CD4-positive, alpha-beta T cell treated with Interferon alpha-2 for 1 hour (primary cell): ENCODE data around the gene CCT6A.
"Not testable (repeated sequence)": the region's sequence is repeated elsewhere in the genome, so short reads cannot be mapped to it uniquely, and the experiment has no call there.

ENCODE experiments used
- DNase-seq, 2 donors: peaks; one replicate each; pipeline ENCODE4 v3.0.0-alpha.2; 2020 to 2022

The CCT6A gene

DNA sequence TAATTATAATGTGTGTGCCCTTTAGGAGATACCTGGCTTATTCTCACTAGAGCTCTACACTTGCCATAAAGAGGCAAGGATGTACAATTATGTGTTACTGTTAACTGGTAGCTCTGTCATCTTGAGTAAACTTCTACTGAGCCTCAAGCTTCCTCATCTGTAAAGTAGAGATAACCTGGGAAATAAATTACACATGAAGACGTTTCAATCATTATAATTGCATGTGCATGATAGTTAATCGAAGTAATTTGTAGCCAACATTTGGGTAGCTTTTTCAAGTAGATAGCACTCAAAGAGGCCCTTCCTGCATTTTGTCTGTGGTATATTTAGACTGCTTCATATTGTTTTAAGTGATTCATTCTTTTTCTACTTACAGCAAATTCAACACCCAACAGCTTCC, 2.4 kb downstream of the CCT6A start:
- no peak for DNase-seq

DNA sequence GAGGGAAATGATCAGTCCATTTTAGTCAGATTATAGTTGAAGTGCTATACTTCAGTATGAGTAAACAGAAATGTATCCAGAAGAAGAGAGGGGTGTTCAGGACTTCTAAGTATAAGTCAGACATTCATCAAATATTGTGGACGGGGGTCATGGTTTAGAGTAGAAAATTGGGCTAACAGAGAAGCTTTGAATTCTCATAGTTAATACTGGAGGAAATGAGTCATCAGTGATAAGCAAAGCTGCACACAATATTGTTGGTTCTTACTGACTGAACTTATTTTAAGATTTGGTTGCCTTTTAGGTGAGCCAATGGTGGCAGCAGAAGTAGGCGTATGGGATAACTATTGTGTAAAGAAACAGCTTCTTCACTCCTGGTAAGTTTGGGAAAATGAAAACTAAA, 10.8 kb downstream of the CCT6A start:
- no peak for DNase-seq

DNA sequence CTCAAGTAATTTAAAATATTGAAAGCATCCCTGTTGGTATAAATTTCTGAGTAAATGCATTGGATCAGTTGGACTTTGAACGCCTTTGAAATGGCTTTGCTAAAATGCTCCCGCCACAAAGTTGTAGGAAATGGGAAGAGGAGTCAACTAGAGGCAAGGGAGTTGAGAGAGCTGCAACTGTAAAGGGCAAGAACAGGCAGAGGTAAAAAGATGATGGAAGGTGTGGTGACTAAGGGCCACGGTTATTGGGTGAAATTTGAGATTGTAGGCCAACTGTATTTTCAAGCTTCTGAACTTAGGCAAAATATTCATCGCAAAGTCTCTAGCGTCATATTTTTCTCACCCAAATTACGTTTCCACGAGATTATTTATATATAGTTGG, 11.9 kb downstream of the CCT6A start:
- no peak for DNase-seq

DNA sequence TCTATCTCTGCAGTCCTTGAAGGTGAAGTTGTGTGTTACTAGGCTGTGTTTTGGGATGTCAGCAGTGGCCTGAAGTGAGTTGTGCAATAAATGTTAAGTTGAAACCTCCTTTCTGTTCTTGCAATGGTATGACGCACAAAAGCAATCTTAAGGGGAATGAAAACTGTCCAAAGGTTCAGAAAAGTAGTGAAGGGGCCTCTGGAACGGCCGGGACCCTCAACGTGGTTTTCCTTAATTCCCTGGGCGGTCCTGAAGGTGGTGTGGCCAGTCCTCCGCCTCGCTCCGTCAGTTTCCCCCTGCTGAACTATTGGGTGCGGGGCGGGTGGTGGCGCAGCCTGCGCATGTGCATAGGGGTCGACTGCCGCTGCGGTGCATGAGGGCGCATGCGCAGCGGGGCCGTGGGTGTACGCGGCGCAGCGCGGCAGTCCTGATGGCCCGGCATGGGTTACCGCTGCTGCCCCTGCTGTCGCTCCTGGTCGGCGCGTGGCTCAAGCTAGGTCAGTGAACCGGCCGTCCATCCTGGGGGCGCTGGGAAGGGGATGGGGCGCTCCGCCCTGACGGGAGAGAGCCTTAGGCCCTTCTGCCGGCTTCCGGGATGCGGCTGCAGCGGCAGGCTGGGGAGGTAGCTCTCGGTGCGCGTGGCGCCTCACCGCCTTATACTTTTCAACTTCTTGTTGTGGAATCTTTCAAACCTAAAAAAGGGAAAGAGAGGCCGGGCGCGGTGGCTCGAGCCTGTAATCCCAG, 12.5 kb downstream of the CCT6A start, which contains the start of gene SUMF2:
Gene SUMF2, plus strand, starts transcription at position 405 of the 744 bp plus-strand sequence. Its CDS starts 26 bp downstream, at position 431.
- DNase-seq: peak; percentile 88 to 90

DNA sequence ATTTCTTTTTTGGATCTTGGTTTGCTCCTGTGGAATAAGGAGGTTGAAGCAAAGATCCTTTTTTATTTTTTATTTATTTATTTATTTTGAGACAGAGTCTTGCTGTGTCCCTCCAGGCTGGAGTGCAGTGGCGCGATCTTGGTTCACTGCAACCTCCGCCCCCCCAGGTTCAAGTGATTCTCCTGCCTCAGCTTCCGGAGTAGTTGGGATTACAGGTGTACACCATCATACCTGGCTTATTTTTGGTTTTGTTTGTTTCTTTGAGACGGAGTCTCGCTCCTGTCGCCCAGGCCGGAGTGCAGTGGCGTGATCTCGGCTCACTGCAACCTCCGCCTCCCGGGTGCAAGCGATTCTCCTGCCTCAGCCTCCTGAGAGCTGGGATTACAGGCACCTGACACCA, 14.8 kb downstream of the CCT6A start:
- not testable (repeated sequence) for DNase-seq

DNA sequence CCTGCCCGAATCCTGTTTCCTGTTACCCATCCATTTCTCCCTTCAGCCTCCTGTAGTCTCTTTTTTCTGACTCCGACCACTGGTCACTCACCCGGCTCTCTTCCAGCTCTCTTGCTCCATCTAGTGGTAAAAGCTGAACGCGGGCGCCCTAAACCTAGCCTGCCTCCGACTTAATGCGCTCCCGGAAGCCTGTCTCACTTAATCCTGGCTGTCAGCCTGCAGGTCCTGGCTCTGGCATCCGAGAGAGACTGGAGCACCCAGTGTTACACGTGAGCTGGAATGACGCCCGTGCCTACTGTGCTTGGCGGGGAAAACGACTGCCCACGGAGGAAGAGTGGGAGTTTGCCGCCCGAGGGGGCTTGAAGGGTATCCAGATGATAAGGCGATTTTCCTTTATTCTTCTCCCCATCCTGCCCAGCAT, 22.8 kb downstream of the CCT6A start:
- peak; percentile 66 to 78 for DNase-seq

DNA sequence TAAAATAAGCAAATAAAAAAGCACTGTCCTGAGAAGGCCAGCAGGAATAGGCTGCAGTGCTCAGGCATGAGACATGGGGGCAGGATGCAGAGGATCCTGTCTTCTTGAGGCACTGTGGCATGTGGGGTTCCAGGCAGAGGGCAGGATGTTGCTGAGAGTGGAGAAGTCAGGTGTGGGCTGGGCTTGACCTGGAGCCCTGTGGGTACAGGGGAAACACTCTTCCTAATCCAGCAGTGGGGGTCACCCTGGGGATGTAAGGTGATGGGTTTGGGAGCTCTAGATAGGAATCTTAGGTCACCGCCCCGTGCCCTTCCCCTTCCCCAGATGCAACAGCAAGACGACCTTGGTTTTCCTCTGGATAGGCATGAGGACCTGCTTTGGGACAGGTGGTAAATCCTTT, 26.1 kb downstream of the CCT6A start:
- DNase-seq: no peak

DNA sequence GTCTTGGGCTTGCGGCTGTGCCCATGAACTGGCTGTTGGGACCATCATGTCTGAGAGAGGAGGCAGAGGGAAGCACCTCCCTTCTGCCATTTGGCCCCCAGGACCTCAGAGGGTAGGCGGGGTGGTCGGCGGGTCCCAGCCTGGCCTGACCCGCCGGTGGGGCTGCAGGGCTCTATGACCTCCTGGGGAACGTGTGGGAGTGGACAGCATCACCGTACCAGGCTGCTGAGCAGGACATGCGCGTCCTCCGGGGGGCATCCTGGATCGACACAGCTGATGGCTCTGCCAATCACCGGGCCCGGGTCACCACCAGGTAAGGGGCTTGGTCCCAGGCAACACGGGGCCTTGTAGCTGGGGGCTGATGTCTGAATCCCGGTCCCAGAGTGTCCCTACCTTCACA, 26.6 kb downstream of the CCT6A start:
- DNase-seq: no peak

DNA sequence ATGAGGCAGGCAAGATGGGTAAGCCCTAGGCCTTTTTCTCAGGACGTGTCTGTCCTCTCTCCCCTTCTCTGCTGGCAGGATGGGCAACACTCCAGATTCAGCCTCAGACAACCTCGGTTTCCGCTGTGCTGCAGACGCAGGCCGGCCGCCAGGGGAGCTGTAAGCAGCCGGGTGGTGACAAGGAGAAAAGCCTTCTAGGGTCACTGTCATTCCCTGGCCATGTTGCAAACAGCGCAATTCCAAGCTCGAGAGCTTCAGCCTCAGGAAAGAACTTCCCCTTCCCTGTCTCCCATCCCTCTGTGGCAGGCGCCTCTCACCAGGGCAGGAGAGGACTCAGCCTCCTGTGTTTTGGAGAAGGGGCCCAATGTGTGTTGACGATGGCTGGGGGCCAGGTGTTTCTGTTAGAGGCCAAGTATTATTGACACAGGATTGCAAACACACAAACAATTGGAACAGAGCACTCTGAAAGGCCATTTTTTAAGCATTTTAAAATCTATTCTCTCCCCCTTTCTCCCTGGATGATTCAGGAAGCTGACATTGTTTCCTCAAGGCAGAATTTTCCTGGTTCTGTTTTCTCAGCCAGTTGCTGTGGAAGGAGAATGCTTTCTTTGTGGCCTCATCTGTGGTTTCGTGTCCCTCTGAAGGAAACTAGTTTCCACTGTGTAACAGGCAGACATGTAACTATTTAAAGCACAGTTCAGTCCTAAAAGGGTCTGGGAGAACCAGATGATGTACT, 28.1 kb downstream of the CCT6A start:
- DNase-seq: no peak

DNA sequence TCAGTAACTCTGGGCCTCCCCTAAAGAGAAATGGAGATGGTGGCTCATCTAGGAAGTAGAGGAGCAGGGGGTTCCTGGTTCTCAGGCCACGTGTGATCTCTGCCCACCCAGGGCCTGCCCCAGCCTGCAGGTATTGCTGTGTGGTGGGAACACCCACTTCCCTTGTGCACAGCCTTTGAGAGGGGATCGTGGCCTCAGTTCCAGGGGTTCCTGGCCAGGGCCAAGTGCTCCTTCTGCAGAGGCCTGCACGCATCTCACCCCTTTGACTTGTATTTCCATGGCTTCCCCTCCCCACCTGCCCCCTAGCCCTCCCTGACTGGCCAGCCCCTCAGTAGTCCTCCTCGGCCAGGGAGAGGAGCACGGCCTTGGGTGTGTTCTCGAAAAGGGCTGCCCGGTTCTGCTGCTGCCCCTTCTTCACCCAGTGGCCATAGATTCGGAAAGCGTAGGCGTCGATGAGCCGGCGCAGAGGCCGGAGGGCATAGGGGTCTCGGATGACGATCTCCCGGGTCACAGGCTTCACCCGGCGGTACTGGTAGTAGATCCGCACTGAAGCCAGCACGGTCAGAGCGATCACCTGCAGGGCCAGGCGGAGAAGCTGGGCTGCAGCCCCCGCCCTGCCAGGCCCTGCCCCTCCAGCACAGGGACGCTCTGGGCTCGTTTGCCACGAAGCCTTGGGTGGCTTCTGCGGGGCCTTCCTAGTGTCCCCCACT, 29.3 kb downstream of the CCT6A start:
- DNase-seq: not testable (repeated sequence)

DNA sequence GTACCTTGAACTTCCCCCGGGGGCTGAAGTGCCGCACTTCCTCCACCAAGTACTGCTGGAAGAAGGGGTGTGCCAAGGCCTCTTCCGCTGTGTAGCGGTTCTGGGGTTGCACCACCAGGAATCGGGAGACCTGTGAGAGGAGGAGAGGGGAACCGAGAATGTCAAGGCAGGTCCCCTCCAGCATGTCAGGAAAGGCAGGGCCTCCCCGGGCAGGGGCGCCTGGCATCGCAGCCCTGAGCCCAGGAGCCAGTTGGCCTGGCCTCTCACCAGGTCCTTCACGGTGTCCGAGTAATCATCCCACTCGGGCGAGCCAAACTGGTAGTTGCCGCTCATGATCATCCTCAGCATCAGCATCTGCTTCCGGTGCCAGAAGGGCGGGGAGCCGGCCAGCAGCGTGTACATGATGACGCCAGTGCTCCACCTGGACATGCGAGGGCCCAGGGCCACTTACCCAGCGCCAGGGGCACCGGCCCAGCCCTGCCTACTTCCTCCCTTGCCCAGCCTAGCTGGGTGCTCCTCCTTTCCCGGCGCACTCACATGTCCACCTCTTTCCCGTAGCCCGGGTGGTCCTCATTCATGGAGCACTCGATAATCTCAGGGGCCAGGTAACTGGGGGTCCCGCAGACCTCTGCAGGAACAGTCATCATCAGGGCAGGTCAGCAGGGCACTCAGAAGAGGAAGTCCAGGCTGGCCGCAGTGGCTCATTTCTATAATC, 30.2 kb downstream of the CCT6A start:
- DNase-seq: no peak

DNA sequence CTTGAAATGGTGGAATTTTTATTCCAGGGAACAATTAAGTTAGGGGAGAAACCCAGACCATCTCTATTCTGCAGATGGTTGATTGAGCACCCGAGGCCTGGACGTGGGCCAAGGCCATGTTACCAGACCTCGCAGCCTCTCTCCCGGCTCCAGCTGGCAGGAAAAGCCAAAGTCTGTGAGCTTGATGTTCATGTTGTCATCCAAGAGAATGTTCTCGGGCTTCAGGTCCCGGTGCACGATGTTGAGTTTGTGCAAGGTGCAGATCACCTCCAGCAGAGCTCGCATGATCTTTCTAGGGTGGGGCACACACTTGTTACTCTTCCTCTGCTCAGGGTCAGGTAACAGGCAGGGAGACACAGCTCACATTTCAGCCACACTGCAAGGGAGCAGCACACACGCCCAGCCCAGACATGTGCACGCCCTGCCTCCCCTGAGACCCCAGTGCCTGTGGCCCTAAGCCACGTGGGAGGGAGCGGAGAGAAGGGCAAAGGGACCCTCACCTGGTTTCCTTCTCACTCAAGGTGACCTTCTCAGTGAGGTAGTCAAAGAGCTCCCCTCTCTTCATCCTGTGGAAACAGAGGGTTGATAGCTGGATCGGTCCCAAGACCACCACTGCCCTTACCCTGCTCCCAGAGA, 31.7 kb downstream of the CCT6A start:
- no peak for DNase-seq

DNA sequence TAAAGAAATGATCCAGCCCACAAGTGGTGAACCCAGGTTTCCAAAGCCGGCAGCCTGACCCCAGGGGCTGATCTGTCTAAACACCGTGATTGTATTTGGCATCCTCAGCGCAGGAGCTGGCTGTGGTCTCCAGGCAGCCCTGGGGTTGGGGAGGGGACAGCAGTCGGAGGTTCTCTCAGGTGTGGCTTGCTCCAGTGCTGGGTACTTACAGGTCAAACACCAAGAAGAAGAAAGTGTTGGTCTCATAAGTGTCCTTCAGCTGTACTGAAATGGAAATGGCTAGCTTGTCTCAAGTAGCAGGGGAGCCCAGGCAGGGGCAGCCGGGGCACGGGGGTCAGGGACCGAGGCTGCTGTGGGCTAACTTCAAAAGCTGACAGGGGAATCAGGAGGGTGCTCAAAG, 35.2 kb downstream of the CCT6A start:
- no peak for DNase-seq

DNA sequence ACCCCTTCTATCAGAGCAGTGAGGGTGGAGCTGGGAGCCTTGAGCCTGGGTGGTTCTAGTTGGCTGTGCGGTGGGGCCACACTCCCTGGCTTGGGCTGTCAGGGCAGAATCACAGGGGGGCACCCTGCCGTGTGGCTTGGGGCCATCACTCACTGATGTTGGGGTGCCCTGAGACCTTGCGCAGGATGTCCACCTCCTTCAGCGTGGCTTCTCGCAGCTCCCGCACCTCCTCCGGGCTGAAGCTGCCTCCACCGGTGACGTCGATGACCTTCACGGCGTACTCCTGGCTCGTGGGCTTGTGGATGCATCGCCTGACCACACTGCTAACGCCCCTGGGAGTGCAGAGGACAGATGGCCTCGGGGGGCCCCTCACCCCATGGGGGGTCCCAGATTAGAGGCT, 35.9 kb downstream of the CCT6A start:
- DNase-seq: no peak

DNA sequence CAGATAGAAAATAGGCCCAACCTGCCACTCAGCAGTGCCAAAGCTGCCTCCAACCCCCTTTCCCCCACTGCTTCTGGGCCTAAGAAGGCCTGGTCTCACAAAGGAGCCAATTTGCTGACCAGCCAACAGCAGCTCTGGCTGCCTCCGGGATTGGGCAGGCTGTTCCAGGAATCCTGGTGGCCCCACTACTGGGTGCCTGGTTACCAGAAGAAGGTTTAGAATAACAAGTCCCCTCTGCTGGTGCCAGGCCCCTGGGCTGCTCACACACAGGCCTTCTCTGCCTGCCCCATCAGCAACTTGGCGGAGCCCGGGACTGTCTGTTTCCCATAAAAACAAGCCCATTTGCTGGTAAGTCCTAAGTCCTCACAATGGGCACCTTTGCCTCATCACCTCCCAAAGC, 40.0 kb downstream of the CCT6A start:
- DNase-seq: no peak

DNA sequence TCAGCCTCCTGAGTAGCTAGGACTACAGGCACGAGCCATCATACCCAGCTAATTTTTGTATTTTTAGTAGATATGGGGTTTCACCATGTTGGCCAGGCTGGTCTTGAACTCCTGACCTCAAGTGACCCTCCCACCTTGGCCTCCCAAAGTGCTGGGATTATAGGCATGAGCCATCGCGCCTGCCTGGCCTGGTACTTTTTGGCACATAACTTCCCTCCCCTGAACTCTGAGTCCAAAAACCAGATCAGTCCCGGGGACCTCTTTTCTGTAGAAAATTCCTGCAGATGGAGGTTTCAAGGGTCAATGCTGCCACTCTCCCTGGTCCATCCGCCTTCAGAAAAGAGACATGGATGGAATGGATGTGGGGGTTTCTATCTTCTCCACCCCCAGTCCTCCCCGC, 40.8 kb downstream of the CCT6A start:
- not testable (repeated sequence) for DNase-seq

DNA sequence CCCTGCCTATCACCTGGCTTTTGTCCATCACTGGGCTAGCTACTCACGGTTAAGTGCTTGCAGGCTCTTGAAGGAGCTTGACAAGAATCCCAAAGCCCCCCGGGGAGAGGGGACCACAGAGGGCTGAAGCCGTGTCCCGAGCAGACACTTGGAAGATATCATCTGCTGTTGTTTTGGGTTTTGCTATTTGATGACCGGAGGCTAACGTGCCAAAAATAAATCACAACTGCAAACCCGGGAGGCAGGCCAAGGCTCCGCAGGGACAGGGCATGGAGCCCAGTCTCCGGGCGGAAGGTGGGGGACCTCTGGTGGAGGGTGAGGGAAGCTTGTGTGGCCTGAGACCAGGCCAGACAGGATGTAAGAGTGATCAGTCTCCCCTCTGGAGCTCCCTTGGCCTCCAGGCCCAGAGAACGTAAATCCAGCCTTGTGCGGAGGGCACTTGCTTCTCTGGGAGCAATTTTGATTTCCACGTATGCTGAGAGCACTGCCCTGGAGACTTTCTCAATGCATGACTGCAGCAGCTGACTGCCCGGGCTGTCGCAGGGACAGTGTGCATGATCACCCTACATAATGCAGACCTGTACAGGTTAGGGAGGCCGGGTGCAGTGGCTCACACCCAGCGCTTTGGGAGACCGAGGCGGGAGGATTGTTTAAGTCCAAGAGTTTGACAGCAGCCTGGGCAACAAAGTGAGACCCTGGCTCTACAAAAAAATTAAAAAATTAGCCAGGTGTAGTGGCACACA, 41.4 kb downstream of the CCT6A start, which contains the start of gene PHKG1:
Gene PHKG1, minus strand, starts transcription at position 164 of the 743 bp plus-strand sequence. CDS start 4,011 bp downstream, outside the sequence.
- no peak for DNase-seq

DNA sequence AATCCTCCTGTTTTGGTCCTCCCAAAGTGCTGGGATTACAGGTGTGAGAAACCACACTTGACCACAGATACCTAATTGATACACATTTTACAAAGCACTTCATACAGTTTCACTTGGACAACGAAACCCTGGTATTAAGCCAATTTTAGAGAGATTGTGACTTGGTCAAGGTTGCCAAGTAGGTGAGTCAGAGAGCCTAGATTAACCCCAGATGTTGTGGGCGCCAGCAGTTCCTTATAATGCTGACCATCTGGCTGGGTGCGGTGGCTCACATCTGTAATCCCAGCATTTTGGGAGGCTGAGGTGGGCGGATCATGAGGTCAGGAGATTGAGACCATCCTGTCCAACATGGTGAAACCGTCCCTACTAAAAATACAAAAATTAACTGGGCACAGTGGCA, 46.1 kb downstream of the CCT6A start:
- no peak for DNase-seq

DNA sequence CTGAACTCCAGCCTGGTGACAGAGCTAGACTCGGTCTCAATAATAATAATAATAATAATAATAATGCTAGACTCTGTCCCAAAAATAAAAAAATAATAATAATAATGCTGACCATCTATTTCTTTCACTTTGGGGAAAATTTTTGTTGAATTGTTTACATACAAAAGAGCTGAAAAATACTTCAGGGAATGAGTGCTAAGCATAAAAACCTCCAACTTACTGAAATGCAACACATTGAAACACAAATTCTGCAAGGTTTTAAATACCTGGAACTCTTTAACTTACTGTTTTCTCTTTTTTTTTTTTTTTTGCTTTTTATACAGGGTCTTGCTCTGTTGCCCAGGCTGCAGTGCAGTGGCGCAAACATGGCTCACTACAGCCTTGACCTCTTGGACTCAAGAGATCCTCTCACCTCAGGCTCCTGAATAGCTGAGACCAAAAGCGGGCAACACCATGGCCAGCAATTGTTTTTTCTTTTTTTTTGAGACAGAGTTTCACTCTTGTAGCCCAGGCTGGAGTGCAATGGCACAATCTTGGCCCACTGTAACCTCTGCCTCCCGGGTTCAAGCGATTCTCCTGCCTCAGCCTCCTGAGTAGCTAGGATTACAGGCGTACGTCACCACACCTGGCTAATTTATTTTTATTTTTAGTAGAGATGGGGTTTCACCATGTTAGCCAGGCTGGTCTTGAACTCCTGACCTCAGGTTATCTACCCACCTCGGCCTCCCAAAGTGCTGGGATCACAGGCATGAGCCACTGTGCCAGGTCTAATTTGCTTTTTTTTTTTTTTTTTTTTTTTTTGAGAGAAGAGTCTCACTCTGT, 46.8 kb downstream of the CCT6A start:
- not testable (repeated sequence) for DNase-seq

DNA sequence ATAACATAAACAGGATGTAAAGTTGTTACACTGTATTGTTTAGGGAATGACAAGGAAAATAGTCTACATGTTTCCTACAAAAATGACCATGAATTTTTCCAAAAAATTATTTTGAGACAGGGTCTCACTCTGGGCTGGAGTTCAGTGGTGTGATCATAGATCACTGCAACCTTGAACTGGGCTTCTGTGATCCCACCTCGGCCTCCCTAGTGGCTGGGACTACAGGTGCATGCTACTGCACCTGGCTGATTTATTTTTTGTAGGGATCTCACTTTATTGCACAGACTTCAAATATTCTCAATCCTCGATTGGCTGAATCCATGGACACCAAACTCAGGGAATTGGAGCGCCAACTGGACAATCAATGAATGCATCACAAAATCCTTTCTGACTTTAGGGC, 48.1 kb downstream of the CCT6A start:
- DNase-seq: no peak

DNA sequence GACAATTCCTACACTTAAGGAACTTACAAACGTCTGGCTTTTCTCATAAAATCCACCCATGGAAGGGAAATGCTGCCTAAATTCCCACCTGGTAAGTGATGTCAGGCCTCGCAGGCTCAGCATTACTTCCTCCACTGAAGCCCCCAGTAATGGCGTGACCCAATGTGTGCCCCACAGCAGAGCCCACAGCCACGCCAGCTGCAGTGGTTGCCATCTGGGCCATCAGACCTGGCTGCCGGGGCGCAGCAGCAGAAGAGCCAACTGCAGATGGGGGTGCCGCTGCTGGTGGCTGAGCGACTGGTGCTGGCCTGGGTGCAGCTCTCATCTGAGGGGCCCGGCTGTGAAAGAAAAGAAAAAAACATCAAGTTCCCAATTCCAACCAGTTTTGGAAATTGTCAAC, 52.6 kb downstream of the CCT6A start:
- not testable (repeated sequence) for DNase-seq
